Measurements from ENCODE around the gene SNN. TPM values are rescaled to one million over a fixed set of nuclear protein-coding genes. Genes with fewer than 3 reads are reported as not detected.

SNN gene
- total and polyA plus RNA-seq, 10 donors, result 22.3 to 59.5 (median 48.7) TPM

- no peak overlapping the region for H3K4me3 ChIP-seq
- no peak for TF ChIP-seq POLR2AphosphoS5 (IDR thresholded peaks at IDR 0.05)
- TF ChIP-seq, protein P1, sequence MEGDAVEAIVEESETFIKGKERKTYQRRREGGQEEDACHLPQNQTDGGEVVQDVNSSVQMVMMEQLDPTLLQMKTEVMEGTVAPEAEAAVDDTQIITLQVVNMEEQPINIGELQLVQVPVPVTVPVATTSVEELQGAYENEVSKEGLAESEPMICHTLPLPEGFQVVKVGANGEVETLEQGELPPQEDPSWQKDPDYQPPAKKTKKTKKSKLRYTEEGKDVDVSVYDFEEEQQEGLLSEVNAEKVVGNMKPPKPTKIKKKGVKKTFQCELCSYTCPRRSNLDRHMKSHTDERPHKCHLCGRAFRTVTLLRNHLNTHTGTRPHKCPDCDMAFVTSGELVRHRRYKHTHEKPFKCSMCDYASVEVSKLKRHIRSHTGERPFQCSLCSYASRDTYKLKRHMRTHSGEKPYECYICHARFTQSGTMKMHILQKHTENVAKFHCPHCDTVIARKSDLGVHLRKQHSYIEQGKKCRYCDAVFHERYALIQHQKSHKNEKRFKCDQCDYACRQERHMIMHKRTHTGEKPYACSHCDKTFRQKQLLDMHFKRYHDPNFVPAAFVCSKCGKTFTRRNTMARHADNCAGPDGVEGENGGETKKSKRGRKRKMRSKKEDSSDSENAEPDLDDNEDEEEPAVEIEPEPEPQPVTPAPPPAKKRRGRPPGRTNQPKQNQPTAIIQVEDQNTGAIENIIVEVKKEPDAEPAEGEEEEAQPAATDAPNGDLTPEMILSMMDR (IDR thresholded peaks at IDR 0.05 in 8 of 11, conservative IDR thresholded peaks at IDR 0.05 in 3 of 11), result no peak
- no peak for TF ChIP-seq POLR2A (IDR thresholded peaks at IDR 0.05)
- WGBS, 5 donors, result 72 to 83% (median 81%) methylated on average over 12 of the region's 12 CpGs
These were observed 32.5 kb upstream of the SNN start for GRCh38 chr16:11635679-11636171.

DNA sequence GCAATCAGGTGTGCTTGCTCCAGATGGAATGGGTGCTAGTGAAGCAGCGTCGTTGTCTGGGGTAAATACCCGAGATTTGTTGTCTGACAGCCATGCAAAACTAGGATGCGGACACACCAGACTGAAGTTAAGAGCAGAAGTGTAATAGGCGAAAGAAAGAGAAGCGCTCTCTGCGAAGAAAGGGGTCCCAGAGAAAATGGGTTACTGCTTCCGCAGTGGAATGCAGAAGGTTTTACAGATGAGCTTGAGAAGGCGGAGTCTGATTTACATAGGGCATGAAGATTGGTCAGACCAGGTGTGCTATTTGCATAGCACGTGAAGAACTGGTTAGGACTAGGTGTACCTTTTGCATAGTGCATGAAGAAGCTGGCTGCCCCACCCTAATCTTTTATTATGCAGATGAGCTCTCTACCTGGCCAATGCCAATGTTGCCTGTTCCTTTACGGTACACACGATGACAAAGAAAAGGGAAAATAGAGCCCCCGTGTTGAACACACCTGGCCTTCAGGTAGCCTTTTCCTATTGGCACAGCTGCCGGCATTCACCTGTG is 32.0 kb upstream of the SNN start:
- TF ChIP-seq POLR2A (IDR thresholded peaks at IDR 0.05) (no peak), POLR2AphosphoS5 (IDR thresholded peaks at IDR 0.05) (no peak)
- TF ChIP-seq, protein P1 (IDR thresholded peaks at IDR 0.05 in 8 of 11, conservative IDR thresholded peaks at IDR 0.05 in 3 of 11), result no peak
- Histone ChIP-seq H3K36me3 (no peaks in the 10 kb centered on the region), H3K27ac (peak overlapping the region in 1 of 8 donors; percentile 35), H3K4me1 (peaks cover 2 to 66% (median 32%) of the 10 kb centered on the region in 6 donors), H3K9me3 (no peaks in the 10 kb centered on the region), H3K4me3 (no peak overlapping the region), H3K27me3 (replicated peaks in 1 of 7) (peaks cover 0 to 7% (median 0%) of the 10 kb centered on the region in 7 donors)
- intact Hi-C loops (cut with DNase I; ENCODE audit: low total_unique reads), result no loop called here
- 48 to 62% (median 55%) methylated on average over 14 of the region's 14 CpGs for WGBS, 5 donors
- no peak for DNase-seq

More at GRCh38 chr16:11635679-11636171, 32.5 kb upstream of the SNN start:
- H3K36me3 ChIP-seq, result no peaks in the 10 kb centered on the region
- no peaks in the 10 kb centered on the region for H3K9me3 ChIP-seq
- H3K27ac ChIP-seq, result peak overlapping the region in 1 of 8 donors; percentile 35
- peaks cover 0 to 64% (median 27%) of the 10 kb centered on the region in 6 donors for H3K4me1 ChIP-seq
- H3K27me3 ChIP-seq (replicated peaks in 1 of 7), result peaks cover 0 to 7% (median 0%) of the 10 kb centered on the region in 7 donors
- intact Hi-C loops (cut with DNase I; ENCODE audit: low total_unique reads), result no loop called here
- no peak for DNase-seq

- WGBS, 5 donors, result 77 to 100% (median 90%) methylated on average over 3 to 5 of the region's 5 CpGs
- no peak overlapping the region for H3K27ac ChIP-seq
- H3K36me3 ChIP-seq, result no peaks in the 10 kb centered on the region
- no peak overlapping the region for H3K4me3 ChIP-seq
- no peak for DNase-seq
- peaks cover 0 to 7% (median 0%) of the 10 kb centered on the region in 7 donors for H3K27me3 ChIP-seq (replicated peaks in 1 of 7)
- TF ChIP-seq POLR2A (IDR thresholded peaks at IDR 0.05), result no peak
- TF ChIP-seq, protein P1 (IDR thresholded peaks at IDR 0.05 in 8 of 11, conservative IDR thresholded peaks at IDR 0.05 in 3 of 11), result no peak
- TF ChIP-seq POLR2AphosphoS5 (IDR thresholded peaks at IDR 0.05), result no peak
- intact Hi-C loops (cut with DNase I; ENCODE audit: low total_unique reads), result no loop called here
- peaks cover 4 to 72% (median 34%) of the 10 kb centered on the region in 6 donors for H3K4me1 ChIP-seq
- H3K9me3 ChIP-seq, result no peaks in the 10 kb centered on the region
These were observed 30.9 kb upstream of the SNN start for GRCh38 chr16:11637320-11637719.

DNA sequence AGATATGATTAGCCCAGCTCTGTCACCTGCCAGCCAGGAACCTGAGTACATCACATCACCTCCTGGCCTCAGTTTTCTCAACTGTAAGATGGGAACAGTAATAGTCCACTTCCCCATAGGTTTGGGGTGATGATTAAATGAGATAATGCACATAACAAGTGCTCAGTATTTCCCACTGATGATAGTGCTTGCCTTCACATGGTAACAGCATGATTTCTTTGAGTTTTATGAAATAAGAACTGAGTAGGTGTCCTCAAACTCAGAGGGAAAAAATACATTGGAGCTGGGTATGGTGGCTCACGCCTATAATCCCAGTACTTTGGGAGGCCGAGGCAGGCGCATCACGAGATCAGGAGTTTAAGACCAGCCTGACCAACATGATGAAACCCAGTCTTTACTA is 30.1 kb upstream of the SNN start:
- intact Hi-C loops (cut with DNase I; ENCODE audit: low total_unique reads), result no loop called here
- Histone ChIP-seq H3K9me3 (no peaks in the 10 kb centered on the region), H3K4me3 (no peak overlapping the region), H3K4me1 (peaks cover 4 to 64% (median 29%) of the 10 kb centered on the region in 6 donors), H3K27me3 (replicated peaks in 1 of 7) (peaks cover 0 to 7% (median 0%) of the 10 kb centered on the region in 7 donors), H3K36me3 (no peaks in the 10 kb centered on the region), H3K27ac (no peak overlapping the region)
- WGBS, 5 donors, result 85 to 98% (median 91%) methylated on average over 4 of the region's 4 CpGs
- TF ChIP-seq POLR2A (IDR thresholded peaks at IDR 0.05), result no peak
- TF ChIP-seq POLR2AphosphoS5 (IDR thresholded peaks at IDR 0.05), result no peak
- TF ChIP-seq, protein P1 (IDR thresholded peaks at IDR 0.05 in 8 of 11, conservative IDR thresholded peaks at IDR 0.05 in 3 of 11), result no peak
- DNase-seq, result no peak
